DOHH2 (cell line): Measurements from ENCODE around the gene SOD1.

Source experiments
- H3F3A ChIP-seq: fragments of 200-600 bp; sonication (generic), shearing (Covaris generic); 2 replicates; pipeline ENCODE4 v1.6.0; 2016; ENCODE audit warnings: antibody characterized with exemption, mild to moderate bottlenecking; ENCODE audit not compliant: control insufficient read depth, insufficient read depth
- H3K27ac ChIP-seq: fragments of 200-600 bp; sonication (generic); 2 replicates; pipeline ENCODE4 v1.5.1; 2014; ENCODE audit warnings: low read depth, mild to moderate bottlenecking, low read length, moderate library complexity
- H3K27me3 ChIP-seq: fragments of 200-600 bp; sonication (generic); 2 replicates; pipeline ENCODE4 v1.6.1; 2014; ENCODE audit warnings: mild to moderate bottlenecking, low read length, mixed read lengths; ENCODE audit not compliant: control insufficient read depth
- H3K36me3 ChIP-seq: fragments of 200-600 bp; sonication (generic); 2 replicates; pipeline ENCODE4 v1.6.1; 2014; ENCODE audit warnings: mild to moderate bottlenecking, low read length, moderate library complexity, mixed read lengths; ENCODE audit not compliant: control insufficient read depth
- H3K4me1 ChIP-seq: fragments of 200-600 bp; sonication (generic); 2 replicates; pipeline ENCODE4 v1.6.1; 2014; ENCODE audit warnings: mild to moderate bottlenecking, low read length, mixed read lengths; ENCODE audit not compliant: control insufficient read depth
- H3K4me2 ChIP-seq: fragments of 200-600 bp; sonication (generic); 2 replicates; pipeline ENCODE4 v1.6.0; 2014; ENCODE audit warnings: mild to moderate bottlenecking, low read length, moderate library complexity
- H3K4me3 ChIP-seq: fragments of 200-600 bp; sonication (generic); 2 replicates; pipeline ENCODE4 v1.5.1; 2014; ENCODE audit warnings: mild to moderate bottlenecking, low read length, mixed read lengths
- H3K79me2 ChIP-seq: fragments of 200-600 bp; sonication (generic); 2 replicates; pipeline ENCODE4 v1.6.1; 2014; ENCODE audit warnings: mild to moderate bottlenecking, low read length, mixed read lengths; ENCODE audit not compliant: control insufficient read depth
- H3K9me2 ChIP-seq: fragments of 200-600 bp; sonication (generic); replicated peaks from 2 replicates; pipeline ENCODE4 v1.6.1; 2014; ENCODE audit warnings: mild to moderate bottlenecking, low read length, mixed read lengths; ENCODE audit not compliant: control insufficient read depth
- H3K9me3 ChIP-seq: fragments of 200-600 bp; sonication (generic); 2 replicates; pipeline ENCODE4 v1.6.1; 2014; ENCODE audit warnings: antibody characterized with exemption, low read length, mixed read lengths; ENCODE audit not compliant: control insufficient read depth, insufficient read depth
- H4K20me1 ChIP-seq: fragments of 200-600 bp; sonication (generic); 2 replicates; pipeline ENCODE4 v1.6.0; 2014; ENCODE audit warnings: low read depth, mild to moderate bottlenecking, antibody characterized with exemption, low read length, moderate library complexity; ENCODE audit not compliant: control insufficient read depth, insufficient read depth
- EZH2phosphoT487 ChIP-seq: fragments of 200-600 bp; sonication (generic); IDR thresholded peaks from 2 replicates; pipeline ENCODE4 v1.6.1; 2017; ENCODE audit warnings: borderline replicate concordance, mild to moderate bottlenecking, antibody characterized with exemption, low read length, moderate library complexity, mixed read lengths
- TF ChIP-seq, protein P1 (sequence below): fragments of 200-600 bp; sonication (generic); IDR thresholded peaks from one replicate; pipeline ENCODE4 v1.5.1; 2014; ENCODE audit warnings: antibody characterized with exemption, mild to moderate bottlenecking, low read depth, low read length; ENCODE audit not compliant: poor library complexity, severe bottlenecking

The SOD1 gene

DNA sequence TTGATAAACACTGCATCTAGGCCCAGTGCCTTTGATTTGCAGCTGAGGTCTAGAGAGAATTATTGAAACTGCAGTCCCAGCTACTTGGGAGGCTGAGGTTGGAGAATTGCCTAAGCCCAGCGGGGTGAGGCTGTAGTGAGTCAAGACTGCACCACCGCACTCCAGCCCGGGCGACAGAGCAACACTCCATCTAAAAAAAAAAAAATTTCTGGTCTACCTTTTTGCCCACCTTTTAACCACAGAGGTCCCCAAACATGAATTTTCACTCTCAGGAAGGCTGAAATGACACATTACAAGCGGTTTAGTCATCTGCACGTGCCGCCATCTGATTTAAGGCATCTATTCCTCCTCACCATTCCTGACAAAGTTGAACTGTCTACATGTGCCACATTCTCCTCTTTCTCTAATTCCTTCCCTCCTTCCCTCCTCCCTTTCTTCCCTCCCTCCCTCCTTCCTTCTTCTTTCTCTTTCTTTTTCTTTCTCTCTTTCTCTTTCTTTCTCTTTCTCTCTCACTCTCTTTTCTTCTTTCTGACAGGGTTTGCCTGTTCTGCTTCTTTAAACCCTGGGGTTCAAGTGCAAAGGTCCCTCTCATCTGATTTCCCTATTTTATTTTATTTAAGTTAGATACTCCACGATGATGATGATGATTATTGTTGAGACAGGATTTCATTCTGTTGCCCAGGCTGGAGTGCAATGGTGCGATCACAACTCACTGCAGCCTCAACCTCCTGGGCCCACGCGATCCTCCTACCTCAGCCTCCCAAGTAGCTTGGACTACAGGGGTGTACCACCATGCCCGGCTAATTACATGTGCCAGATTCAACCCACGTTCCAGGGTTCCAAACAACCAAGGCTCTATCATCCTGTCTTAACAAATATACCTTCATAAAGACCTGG is 3.0 kb upstream of the SOD1 start:
- Histone ChIP-seq H3K27me3 (no peaks in the 10 kb centered on the region), H3K79me2 (peaks cover 20% of the 10 kb centered on the region), H3F3A (peaks cover 3% of the 10 kb centered on the region; the same call in 1 of the 2 replicates), H4K20me1 (0 out of 2 replicates have a peak, but pooled peaks cover 7% of the 10 kb centered on the region), H3K27ac (no peak overlapping the region), H3K4me1 (peaks cover 28% of the 10 kb centered on the region), H3K4me3 (no peak overlapping the region), H3K9me2 (no peaks in the 10 kb centered on the region), H3K4me2 (no peak overlapping the region), H3K36me3 (peaks cover 12% of the 10 kb centered on the region), H3K9me3 (no peaks in the 10 kb centered on the region)
- TF ChIP-seq EZH2phosphoT487, result no peak
- TF ChIP-seq, protein P1, sequence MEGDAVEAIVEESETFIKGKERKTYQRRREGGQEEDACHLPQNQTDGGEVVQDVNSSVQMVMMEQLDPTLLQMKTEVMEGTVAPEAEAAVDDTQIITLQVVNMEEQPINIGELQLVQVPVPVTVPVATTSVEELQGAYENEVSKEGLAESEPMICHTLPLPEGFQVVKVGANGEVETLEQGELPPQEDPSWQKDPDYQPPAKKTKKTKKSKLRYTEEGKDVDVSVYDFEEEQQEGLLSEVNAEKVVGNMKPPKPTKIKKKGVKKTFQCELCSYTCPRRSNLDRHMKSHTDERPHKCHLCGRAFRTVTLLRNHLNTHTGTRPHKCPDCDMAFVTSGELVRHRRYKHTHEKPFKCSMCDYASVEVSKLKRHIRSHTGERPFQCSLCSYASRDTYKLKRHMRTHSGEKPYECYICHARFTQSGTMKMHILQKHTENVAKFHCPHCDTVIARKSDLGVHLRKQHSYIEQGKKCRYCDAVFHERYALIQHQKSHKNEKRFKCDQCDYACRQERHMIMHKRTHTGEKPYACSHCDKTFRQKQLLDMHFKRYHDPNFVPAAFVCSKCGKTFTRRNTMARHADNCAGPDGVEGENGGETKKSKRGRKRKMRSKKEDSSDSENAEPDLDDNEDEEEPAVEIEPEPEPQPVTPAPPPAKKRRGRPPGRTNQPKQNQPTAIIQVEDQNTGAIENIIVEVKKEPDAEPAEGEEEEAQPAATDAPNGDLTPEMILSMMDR, result no peak

DNA sequence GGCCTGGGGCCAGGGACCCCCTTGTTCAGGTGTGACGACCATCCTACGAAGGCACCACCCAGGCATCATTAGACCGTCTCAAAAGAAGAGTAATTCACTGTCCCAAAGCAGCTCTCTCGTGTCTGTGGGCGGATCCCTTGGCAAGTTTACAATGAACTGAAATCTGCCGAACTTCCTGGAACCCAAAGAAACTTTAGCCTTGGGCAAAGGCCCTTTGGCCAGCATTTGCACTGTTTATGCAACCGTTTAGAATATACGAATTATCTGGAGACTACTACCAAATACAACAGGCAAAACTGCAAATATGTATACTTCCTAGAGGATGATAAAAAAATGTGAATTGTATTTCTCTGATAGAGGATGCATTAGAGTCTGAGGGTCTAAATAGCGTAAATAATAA is 1.4 kb upstream of the SOD1 start:
- TF ChIP-seq, protein P1, result no peak
- no peak for TF ChIP-seq EZH2phosphoT487
- Histone ChIP-seq H3K36me3 (peaks cover 25% of the 10 kb centered on the region), H3F3A (peaks cover 3% of the 10 kb centered on the region; the same call in 1 of the 2 replicates), H3K79me2 (peaks cover 36% of the 10 kb centered on the region), H3K4me1 (peaks cover 44% of the 10 kb centered on the region), H3K4me3 (no peak overlapping the region), H3K4me2 (no peak overlapping the region), H3K27ac (no peak overlapping the region), H3K9me2 (no peaks in the 10 kb centered on the region), H3K9me3 (no peaks in the 10 kb centered on the region), H3K27me3 (no peaks in the 10 kb centered on the region), H4K20me1 (0 out of 2 replicates have a peak, but pooled peaks cover 14% of the 10 kb centered on the region)

DNA sequence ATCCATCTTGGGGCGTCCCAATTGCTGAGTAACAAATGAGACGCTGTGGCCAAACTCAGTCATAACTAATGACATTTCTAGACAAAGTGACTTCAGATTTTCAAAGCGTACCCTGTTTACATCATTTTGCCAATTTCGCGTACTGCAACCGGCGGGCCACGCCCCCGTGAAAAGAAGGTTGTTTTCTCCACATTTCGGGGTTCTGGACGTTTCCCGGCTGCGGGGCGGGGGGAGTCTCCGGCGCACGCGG is 282 bp upstream of the SOD1 start:
- Histone ChIP-seq H3K9me2 (no peaks in the 10 kb centered on the region), H3K4me2 (peak overlapping the region; percentile 71), H3K36me3 (peaks cover 36% of the 10 kb centered on the region), H3K27ac (no peak overlapping the region), H3K27me3 (no peaks in the 10 kb centered on the region), H3K4me3 (peak overlapping the region; percentile 80), H3K9me3 (no peaks in the 10 kb centered on the region), H4K20me1 (0 out of 2 replicates have a peak, but pooled peaks cover 21% of the 10 kb centered on the region), H3K79me2 (peaks cover 47% of the 10 kb centered on the region), H3K4me1 (peaks cover 56% of the 10 kb centered on the region), H3F3A (peaks cover 3% of the 10 kb centered on the region; the same call in 1 of the 2 replicates)
- TF ChIP-seq, protein P1, result no peak
- TF ChIP-seq EZH2phosphoT487, result no peak
